Suppressor macrophage treated with lipopolysaccharide for 1 hour (primary cell): ENCODE results near the gene DNAJC21.
"Not testable (repeated sequence)": the region's sequence is repeated elsewhere in the genome, so short reads cannot be mapped to it uniquely, and the experiment has no call there.

Experiments
- DNase-seq, 3 donors: peaks; one replicate each; pipeline ENCODE4 v3.0.0-alpha.2; 2020 to 2022

DNAJC21 gene

DNA sequence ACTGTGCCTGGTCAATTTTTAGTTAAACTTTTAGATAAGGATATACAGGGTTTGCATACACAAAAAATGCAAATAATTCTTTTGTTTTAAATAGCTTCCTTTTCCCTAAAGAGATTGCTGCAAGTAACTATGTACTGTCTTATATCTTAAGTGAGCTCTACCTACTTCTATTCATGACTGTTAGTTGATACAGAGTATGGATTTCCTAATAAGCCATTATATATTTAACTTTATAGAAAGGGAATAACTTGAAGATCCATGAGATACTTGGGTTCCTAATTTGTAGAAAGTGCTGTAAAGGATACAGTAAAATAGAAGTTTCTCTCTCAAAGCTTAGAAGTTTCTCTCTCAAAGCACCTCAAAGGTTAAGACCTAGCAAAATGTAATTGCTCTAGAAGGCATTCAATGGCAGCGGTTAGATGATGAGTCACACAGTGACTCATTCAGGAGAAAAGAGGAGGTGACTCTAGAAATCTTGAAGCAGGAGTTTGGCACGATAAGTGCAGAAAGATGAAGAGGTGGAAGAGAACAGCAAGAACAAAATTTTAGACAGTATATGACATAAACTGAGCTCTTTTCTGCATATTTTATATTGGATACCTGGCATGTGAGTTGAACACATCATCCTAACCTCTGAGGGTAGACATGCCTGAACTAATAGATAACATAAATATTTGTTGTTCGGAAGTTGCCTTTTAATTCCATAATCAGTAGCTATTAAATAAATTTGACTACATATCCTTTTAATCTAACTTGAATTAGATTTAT is 5.5 kb upstream of the DNAJC21 start:
- DNase-seq, result peak; percentile 45 to 71 (median 65)

DNA sequence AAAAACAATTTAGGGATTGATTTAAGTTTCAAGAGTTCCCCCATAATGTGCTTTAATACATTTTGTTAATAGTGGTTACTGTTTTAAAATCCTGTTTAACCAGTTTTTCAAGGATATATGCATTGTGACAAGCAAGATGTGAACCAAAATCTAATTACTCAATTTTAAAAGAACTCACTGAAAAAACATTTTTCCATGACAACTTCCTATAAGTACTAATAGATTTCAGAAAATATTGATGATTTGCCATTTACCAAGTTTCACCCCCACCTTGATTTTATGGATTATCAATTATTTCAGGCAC is 4.9 kb upstream of the DNAJC21 start:
- no peak for DNase-seq

DNA sequence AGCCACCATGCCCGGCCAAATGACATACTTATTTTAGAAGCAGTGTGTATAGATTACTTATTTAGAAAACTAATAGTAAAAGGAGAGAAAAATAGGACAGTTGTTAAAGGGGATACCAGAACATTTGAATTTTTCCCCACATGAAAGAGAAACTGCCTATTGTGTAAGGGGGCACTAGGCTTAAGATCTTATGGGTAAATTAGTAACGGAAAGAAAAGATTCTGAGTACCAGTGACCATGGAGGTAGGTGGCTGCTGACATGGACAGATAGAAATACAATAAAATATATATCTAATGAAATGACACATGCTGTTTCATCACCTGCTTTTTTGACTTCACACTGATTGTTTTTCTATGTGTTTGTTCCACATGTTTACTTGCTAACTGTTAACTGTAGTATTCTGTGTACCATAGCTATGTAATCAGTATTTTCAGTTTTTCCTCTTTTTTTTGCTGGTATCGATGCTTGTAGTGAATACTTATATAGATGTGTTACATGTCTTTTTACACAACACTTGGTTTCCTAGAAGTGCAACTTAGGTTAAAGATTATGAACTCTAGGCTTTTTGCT is 3.0 kb upstream of the DNAJC21 start:
- DNase-seq, result no peak

DNA sequence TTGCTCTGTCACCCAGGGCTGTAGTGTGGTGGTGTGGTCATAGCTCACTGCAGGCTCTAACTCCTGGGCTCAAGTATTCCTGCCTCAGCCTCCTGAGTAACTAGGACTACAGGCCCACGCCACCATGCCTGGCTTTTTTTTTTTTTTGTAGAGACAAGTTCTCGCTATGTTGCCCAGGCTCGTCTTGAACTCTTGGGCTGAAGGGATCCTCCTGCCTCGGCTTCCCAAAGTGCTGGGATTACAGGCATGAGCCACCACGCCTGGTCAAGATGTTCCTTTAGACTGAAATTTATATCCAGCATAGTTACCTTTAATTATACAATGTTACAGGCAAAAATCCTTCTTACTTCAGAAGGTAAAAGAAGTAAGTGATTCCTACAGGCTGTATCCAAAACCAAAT is 1.6 kb upstream of the DNAJC21 start:
- DNase-seq, result no peak

DNA sequence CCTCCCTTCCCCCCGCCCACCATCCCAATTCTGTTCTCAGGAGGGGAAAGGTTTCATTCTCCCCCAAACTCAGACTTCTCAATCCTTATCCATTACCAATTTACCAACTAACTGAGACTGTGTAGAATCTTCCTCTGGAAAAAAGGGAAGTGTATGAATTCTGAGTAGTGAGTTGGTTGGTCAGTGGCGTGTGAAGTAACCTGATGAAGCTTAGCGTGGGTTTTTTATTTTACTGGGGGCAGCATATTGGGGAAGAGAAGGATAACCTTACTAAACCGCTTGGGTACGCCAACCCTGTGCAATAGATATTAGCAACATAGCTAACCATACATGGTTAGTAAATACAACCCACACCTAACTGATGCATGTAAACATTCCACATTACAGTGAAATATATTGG is 1.1 kb upstream of the DNAJC21 start:
- DNase-seq, result peak; percentile 64 to 75 (median 66)

DNA sequence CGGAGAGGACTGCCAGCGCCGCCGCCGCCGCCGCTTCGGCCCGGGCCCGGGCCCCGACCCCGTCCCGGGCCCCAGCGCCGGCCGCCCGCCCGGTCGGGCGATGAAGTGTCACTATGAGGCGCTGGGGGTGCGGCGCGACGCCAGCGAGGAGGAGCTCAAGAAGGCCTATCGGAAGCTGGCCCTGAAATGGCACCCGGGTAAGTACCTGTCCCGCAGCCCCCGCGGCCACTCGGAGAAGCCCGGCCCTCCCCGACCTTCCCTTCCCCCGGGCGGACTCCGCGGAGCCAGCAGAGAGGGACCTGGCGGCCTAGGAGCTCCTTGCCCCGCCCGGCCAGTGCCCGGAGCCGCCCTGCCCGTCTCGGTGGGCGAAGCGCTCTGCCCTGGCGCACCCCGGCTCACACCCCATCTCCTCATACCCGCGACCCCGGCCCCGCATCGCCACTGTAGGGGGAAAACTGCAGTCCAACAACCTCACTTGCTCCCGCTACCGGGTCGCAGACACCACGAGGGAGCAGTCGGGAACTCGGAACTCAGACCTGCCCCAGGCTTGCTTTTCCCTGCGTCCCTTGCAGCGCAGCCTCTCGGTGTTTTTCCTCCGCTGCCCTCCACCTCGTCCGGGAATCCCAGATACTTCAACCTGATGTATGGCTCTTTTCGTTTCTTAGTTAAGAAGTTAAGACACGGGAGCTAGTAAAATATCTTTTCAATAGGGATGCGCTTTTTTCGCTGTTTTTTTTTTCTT is 532 bp downstream of the DNAJC21 start:
- DNase-seq, result peak; percentile 91 to 95 (median 92)

DNA sequence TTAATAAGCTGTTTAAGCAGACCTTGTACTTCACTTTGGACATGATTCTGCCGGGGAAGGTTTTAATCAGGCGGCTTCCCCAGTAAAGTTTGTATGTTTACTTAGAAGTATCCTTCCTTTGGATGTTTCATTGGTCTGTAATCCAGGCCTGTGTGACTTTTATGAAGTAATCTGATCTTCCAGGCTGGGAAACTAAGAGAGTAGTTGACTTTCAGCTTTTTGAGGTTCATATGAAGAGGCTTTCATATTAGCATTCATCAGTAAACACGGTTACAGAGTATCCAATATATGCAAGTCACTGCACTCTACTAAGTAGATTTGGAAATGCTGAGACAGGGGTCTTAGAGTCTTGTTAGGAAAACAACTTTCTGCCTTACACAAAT is 1.1 kb downstream of the DNAJC21 start:
- DNase-seq, result no peak

DNA sequence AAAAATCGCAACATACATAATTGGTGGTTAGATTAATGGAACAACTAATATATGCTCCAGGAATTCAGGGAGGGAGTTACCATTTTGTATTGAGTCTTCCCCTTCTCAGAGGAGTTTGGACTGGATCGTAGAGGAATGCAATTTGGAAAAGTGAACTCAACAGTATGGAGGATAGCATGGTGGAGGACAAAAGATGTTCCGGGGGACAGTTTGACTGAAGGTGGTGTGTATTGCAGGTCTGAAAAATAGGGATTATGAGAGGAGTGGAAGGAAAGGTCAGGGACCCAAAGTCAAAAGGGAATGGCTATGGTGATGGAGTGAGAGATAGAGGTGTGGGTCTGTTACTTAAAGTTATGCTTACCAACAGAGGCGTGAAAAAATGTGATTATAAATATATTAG is 1.5 kb downstream of the DNAJC21 start:
- DNase-seq, result no peak

DNA sequence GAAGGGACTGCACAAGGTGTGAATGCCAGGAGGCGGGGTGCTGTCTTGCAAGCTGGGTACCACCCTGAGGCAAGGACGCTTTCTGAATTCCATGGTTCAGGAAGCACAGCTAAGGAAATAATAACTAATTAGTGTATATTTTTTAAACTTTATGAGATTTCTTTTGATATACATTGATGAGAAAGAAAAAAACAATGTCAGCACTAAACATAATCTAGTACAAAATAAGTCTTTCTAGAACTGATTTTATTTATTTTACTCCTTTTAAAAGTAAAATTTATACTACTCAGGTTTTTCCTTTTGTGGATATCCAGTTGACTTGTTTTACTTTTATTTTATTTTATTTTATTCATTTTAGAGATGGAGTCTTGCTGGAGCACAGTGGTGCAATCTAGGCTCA is 3.6 kb downstream of the DNAJC21 start:
- no peak for DNase-seq

DNA sequence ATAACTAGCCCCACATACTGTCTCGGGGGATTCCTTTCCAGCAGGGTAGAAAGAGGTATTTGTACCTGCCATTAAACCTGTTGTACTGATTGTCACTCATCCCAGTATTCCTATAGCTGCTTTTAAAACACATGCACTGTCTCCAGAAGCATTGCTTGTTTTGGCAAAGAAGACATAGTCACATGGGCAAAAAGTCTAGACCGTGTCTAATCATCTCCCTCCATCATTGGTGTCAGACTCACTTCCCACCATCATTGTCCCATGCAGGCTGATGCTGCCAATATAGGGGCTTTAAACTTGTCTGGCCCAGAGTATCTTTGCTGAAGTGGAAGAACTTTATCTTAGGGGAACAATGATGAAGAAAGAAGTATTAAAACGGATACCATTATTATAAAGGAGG is 12.6 kb downstream of the DNAJC21 start:
- no peak for DNase-seq

DNA sequence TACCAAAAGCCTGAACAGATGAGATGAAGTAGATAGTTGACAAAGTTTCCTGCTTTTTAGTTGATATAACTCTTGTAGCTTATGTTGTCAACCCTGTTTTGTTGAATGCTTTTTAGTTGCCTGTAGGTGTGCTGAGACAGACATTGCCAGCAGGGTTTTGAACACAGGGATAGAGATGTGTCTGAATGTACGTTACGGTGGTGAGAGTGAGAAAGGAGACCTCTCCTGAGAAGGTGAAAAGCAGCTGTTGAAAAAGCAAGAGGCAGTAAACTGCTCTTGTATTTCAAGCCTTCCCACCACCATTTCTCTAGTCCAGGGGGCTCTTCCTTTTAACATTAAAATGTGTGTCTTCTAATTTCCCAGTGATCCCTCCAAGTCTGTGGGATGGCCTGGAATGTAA is 14.7 kb downstream of the DNAJC21 start:
- DNase-seq, result no peak

DNA sequence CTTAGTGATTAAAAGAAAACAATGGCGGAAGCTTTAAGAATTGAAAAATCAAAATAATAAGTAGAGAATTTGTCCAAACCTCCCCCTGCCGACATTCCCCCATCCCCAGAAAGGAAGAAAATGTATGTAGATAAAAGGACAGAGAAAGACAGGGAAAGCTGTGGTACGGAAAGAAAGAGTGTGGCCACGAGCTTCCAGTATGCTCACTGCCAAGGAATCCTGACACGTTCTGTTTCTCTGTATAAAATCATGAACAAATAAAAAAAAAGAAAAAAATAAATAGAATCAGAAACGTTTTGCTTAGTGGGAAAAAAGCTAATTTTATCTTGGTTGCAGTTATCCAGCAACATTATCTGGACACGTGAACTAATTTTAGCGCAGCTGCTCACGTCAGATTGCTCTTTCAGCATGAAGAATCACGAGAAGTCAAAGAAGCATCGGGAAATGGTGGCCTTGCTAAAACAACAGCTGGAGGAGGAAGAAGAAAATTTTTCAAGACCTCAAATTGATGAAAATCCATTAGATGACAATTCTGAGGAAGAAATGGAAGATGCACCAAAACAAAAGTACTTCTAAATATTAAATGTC is 15.2 kb downstream of the DNAJC21 start:
- DNase-seq, result no peak

DNA sequence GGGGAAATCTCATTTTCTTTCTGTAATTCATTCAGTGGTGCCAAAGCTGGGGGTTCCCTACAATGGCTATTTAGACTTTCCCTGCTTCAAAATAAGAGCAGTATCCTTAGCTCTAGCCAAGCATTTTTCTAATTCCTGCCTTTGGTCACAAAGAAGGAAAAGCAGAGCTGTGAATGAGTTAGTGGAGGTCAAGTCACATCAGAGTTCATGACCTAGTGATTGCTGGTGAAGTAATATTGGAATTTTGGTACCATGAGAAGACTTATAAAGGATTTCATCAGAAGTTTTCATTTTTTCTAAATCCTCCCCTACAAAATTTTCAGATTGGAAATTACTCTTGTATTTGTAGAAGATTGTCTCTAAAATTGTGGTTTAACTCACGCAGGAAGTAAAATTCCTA is 28.0 kb downstream of the DNAJC21 start:
- peak; percentile 24 to 55 (median 38) for DNase-seq

DNA sequence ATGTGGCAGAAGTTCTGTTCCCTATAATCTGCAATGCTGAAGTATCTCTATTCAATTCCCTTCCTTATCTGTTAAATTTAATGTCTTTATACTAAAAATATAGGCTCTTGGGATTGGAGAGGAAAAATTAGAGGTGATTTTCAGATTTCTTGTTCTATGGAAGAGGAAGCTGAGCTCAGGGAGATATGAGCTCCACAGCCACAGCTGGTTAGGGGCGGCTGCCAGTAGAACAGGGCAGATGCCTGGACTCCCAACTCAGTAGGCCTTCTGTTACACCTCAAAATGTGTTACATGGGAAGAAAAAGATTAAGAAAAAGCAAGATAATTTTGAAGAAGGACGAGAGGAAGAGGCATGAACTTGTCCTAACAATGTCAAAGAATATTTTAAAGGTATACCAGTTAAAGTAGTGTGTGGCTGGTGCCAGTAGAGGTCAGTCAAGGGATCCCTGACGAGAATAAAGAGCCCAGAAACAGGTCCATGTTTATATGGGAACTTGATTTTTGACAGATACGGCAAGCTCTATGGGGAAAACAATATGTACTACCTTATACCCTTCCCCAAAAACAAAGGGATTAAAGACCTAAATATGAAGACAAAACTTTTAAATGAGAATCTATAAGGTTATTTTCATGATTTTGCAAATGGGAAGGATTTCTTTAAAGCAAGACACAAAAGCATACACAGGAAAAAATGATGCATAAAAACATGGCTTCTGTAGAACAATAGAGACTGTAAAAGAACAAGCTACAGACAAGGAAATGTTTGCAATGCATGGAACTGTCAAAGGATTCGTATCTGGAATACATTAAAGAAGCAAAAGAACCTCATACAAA is 28.7 kb downstream of the DNAJC21 start:
- peak in 2 of 3 donors; percentile 15 for DNase-seq

DNA sequence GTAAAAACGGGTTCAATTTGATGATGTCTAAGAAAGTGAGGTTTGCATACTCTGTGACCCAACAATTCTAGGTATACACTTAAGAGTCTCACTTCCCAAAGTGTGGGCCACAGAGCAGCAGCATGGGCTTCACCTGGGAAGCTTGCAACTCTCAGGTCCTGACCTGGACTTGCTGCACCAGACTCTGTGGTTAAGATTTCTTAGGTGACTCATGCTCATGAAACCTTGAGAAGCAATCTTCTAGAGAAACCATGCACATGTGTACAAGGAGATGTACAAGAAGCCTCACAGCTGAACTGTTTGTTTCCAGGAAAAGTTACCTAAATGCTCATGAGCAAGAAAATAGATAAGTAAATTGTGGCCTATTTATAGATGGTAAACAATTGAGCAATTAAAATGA is 30.0 kb downstream of the DNAJC21 start:
- DNase-seq, result no peak

DNA sequence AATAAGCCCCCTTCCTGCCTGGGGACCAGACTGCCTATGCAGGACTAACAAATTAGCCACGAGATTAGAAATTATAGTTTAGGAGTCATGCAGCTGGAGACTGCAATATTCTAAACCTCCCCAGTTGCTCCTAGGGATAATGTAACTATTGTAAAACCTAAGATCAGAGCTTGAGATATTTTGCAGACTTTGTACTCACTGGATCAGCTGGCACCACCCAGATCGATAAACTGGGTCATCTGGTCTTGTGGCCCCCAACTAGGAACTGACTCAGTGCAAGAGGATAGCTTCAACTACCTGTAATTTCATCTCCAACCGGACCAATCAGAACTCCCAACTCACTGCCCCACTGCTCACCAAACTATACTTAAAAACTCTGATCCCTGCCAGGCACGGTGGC is 38.2 kb downstream of the DNAJC21 start:
- no peak for DNase-seq

DNA sequence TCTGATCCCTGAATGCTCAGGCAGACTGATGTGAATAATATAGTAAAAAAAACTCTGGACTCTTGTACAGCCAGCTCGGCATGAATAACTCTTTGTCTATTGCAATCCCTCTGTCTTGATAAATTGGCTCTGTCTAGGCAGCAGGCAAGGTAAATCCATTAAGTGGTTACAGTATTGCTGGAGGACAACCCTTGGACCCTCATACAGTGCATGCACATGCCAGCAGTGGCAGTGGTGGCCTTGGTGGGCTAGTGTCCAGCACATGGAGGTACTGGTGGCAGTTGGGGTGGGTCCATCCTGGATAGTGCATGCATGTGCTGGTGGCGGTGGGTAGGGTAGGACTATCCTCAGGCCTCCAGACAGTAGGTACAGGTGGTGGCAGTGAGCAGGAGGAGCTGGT is 38.9 kb downstream of the DNAJC21 start:
- no peak for DNase-seq

DNA sequence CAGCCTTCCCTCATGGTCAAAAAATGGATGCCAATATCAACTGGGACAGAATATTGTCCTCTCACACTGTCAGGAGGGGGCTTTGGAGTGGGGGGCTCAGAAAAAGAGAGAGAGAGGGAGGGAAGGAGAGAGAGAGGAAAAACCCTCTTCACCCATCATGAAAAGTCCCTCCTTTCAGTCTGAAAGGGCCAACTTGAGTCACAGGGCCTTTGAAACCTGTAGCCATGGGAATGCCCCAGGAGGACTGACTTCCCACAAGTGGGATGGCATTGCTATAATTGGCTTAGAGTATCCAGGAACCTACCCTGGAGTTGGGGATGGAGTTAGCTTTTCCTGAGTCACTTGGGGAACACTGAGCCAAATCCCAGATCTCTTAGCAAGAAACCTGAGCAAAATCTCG is 41.2 kb downstream of the DNAJC21 start:
- DNase-seq, result no peak

DNA sequence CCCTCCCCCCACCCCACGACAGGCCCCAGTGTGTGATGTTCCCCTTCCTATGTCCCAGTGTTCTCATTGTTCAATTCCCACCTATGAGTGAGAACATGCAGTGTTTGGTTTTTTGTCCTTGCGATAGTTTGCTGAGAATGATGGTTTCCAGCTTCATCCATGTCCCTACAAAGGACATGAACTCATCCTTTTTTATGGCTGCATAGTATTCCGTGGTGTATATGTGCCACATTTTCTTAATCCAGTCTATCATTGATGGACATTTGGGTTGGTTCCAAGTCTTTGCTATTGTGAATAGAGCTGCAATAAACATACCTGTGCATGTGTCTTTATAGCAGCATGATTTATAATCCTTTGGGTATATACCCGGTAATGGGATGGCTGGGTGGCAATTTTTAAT is 42.3 kb downstream of the DNAJC21 start:
- DNase-seq, result not testable (repeated sequence)

DNA sequence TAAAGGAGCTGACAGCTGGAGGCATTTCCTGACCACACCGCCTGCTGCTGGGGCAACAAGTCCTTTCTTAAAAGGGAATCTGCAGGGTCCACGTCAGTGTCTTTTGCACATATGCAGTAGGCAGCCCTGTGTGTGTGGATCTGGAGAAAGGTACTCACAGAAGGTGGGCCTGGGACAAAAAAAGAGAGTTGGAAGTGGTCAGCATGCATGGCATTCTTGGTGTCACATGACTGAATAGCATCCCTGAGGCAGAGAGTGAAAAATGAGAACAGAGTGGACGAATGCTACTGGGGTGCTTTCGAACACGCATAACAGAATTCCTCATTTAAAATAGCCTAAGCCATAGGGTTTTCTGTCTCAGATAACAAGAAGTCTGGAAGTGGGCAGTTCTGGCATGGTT is 47.0 kb downstream of the DNAJC21 start:
- DNase-seq, result no peak

DNA sequence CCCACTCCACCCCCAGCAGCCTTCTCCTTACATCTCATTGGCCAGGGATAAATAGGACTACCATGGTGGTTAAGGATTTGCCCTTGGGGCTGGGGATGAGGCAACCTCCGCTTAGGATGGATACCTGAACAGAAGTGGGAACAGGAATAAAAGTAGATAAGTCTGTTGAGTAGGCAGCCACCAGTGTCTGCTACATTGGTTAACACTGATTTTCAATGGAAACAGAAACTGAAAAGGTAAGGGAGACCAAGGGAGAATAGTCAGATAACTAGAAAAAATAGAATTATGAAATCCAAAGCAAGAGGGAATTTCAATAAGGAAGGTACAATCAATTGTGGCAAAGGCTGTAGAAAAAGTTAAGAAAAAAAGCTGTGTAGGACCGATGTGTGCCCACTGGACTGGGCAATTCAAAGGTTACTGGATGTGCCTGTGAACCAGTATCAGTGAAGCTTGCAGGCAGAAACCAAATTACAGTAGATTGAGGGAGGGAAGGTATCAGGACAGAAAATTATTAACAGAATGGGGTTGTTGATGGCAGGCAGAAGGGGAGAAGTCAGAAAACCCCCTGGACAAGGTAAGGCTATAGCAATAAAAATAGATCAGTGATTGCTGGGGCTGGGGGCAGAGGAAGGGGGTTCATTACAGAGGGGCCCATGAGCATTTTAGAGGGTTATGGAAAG is 48.7 kb downstream of the DNAJC21 start:
- DNase-seq, result no peak

DNA sequence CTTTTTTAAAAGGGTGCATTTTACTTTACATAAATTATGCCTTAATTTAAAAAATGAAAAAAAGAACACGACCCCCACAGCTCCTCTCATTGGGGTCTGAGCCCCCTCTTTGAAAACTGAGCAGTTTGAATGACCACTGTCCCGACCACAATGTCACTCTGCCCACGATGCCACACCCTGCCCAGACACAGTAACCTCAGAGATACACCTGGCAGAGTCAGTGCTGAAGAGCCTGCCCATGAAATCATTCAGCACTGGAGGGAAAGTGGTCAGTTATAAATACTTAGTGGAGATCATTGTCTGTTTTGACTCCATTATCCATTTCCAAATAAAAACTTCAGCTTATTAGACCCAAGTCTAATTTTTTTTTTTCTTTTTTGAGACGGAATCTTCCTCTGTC is 49.3 kb downstream of the DNAJC21 start:
- no peak for DNase-seq

DNA sequence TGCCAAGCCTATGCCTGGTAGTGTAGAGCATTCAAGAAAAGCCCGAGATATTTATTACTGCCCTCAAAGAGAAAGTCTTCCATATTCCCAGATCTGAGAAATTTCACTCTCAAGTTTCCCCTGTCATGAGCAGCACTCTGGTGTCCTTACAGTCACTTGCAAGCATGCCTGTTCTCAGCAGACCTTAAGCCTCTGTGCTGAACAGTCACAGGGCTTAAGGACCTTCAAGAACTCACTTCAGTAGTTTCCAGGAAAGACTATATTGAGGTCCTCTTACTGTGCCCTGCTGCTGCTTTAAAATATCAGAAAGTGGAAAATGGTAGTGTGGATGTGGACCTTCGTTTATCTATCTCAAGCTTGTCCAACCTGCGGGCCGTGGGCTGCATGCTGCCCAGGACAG is 53.5 kb downstream of the DNAJC21 start:
- DNase-seq, result no peak
